IMR-90 (cell line): Measurements from ENCODE around the gene ZNF813. TPM values are rescaled to one million over a fixed set of nuclear protein-coding genes. Genes with fewer than 3 reads are reported as not detected.

Experiments
- ATAC-seq: fragments of 200-7000 bp; cut with Tn5 transposase; 2 replicates; pipeline ENCODE4 v1.9.1; 2020; ENCODE audit warnings: low read depth, mild to moderate bottlenecking, moderate library complexity
- BruUV-seq: library from RNA; stranded (reverse); fragments of 400-500 nt; replicated peaks from 2 replicates; lab custom pipeline; 2021; lab: Mats Ljungman, UMichigan
- CTCF ChIA-PET: fragments of 300-600 bp; formaldehyde crosslinking; extraction: SDS; loops from one replicate; lab custom pipeline; 2021; ENCODE audit warnings: antibody characterized with exemption; lab: Yijun Ruan, JAX
- POLR2A ChIA-PET: fragments of 300-600 bp; sonication (Branson Sonifier 250); formaldehyde crosslinking; loops from one replicate; lab custom pipeline; 2022; ENCODE audit warnings: antibody characterized with exemption; ENCODE audit not compliant: unreplicated experiment; lab: Charles Lee
- DNase-seq: peaks from one replicate; pipeline ENCODE4 v3.0.0; 2013
- H2AFZ ChIP-seq: replicated peaks from 2 replicates; pipeline ENCODE3; 2013; ENCODE audit warnings: low read length, mild to moderate bottlenecking; ENCODE audit not compliant: poor library complexity
- H2AK5ac ChIP-seq: 2 replicates; pipeline ENCODE4 v1.6.1; 2013; ENCODE audit warnings: low read depth, low read length, inconsistent platforms
- H2AK9ac ChIP-seq: replicated peaks from 2 replicates; pipeline ENCODE3; 2013; ENCODE audit warnings: mild to moderate bottlenecking, low read depth, low read length, moderate library complexity; ENCODE audit not compliant: poor library complexity
- H2BK120ac ChIP-seq: 2 replicates; pipeline ENCODE4 v1.6.1; 2013; ENCODE audit warnings: low read depth, low read length, inconsistent platforms
- H2BK15ac ChIP-seq: 3 replicates; pipeline ENCODE4 v1.6.1; 2013; ENCODE audit warnings: low read depth, low read length, inconsistent platforms
- H2BK20ac ChIP-seq: 2 replicates; pipeline ENCODE4 v1.6.1; 2013; ENCODE audit warnings: low read depth, mild to moderate bottlenecking, inconsistent platforms, low read length, moderate library complexity
- H2BK5ac ChIP-seq: 2 replicates; pipeline ENCODE4 v1.6.1; 2013; ENCODE audit warnings: mild to moderate bottlenecking, low read depth, low read length, inconsistent platforms; ENCODE audit not compliant: poor library complexity, severe bottlenecking
- H3K14ac ChIP-seq: replicated peaks from 2 replicates; pipeline ENCODE4 v1.6.1; 2013; ENCODE audit warnings: low read depth, low read length, inconsistent platforms
- H3K18ac ChIP-seq: 2 replicates; pipeline ENCODE4 v1.6.1; 2013; ENCODE audit warnings: low read depth, low read length, control low read depth
- H3K23ac ChIP-seq: 2 replicates; pipeline ENCODE4 v1.6.1; 2013; ENCODE audit warnings: low read depth, low read length, inconsistent platforms
- H3K27ac ChIP-seq: 2 replicates; pipeline ENCODE4 v1.5.1; 2013; ENCODE audit warnings: mild to moderate bottlenecking, control low read depth, low read length; ENCODE audit not compliant: insufficient read depth
- H3K27me3 ChIP-seq: 2 replicates; pipeline ENCODE4 v1.6.1; 2013; ENCODE audit warnings: low read length; ENCODE audit not compliant: control insufficient read depth, insufficient read depth
- H3K36me3 ChIP-seq: 2 replicates; pipeline ENCODE4 v1.6.1; 2013; ENCODE audit warnings: low read length, mixed read lengths; ENCODE audit not compliant: control insufficient read depth, insufficient read depth
- H3K4ac ChIP-seq: 2 replicates; pipeline ENCODE4 v1.6.1; 2013; ENCODE audit warnings: low read depth, low read length, inconsistent platforms
- H3K4me1 ChIP-seq: 2 replicates; pipeline ENCODE4 v1.6.1; 2013; ENCODE audit warnings: low read length, mixed read lengths; ENCODE audit not compliant: control insufficient read depth, insufficient read depth
- H3K4me2 ChIP-seq: 2 replicates; pipeline ENCODE4 v1.6.1; 2013; ENCODE audit warnings: low read depth, mild to moderate bottlenecking, control low read depth, low read length, moderate library complexity
- H3K4me3 ChIP-seq: 2 replicates; pipeline ENCODE4 v1.5.1; 2013; ENCODE audit warnings: low read depth, mild to moderate bottlenecking, control low read depth, low read length, moderate library complexity; ENCODE audit not compliant: insufficient read depth
- H3K56ac ChIP-seq: 2 replicates; pipeline ENCODE4 v1.6.1; 2013; ENCODE audit warnings: low read length, inconsistent platforms; ENCODE audit not compliant: insufficient read depth; ENCODE audit errors: extremely low read depth
- H3K79me1 ChIP-seq, 2 experiments: 2 replicates each; pipeline ENCODE4 v1.6.1; 2013; ENCODE audit warnings: low read length in 2 of 2, inconsistent platforms in 1 of 2, low read depth in 1 of 2
- H3K9ac ChIP-seq: 2 replicates; pipeline ENCODE4 v1.6.1; 2013; ENCODE audit warnings: low read depth, low read length, control low read depth
- H3K9me1 ChIP-seq: 2 replicates; pipeline ENCODE4 v1.6.1; 2013; ENCODE audit warnings: low read length, inconsistent platforms; ENCODE audit not compliant: insufficient read depth
- H3K9me3 ChIP-seq: 2 replicates; pipeline ENCODE4 v1.6.1; 2013; ENCODE audit warnings: low read length; ENCODE audit not compliant: control insufficient read depth, insufficient read depth
- H4K20me1 ChIP-seq: 2 replicates; pipeline ENCODE4 v1.6.1; 2013; ENCODE audit warnings: low read length, inconsistent platforms; ENCODE audit not compliant: insufficient read depth
- H4K5ac ChIP-seq: 2 replicates; pipeline ENCODE4 v1.6.1; 2013; ENCODE audit warnings: mild to moderate bottlenecking, low read depth, low read length, control low read depth
- H4K8ac ChIP-seq, 2 experiments: 2 replicates each; pipeline ENCODE4 v1.6.1; 2013; ENCODE audit warnings: low read depth in 2 of 2, low read length in 2 of 2, control low read depth in 1 of 2, inconsistent platforms in 1 of 2
- H4K91ac ChIP-seq: 2 replicates; pipeline ENCODE4 v1.6.1; 2013; ENCODE audit warnings: low read depth, low read length, inconsistent platforms; ENCODE audit not compliant: insufficient read depth
- BHLHE40 ChIP-seq: fragments of 150-350 bp; IDR thresholded peaks from 2 replicates; pipeline ENCODE4 v1.6.1; 2016; ENCODE audit warnings: mild to moderate bottlenecking, low read depth, low read length
- CEBPB ChIP-seq: IDR thresholded peaks from 2 replicates; pipeline ENCODE4 v1.6.1; 2012; ENCODE audit warnings: low read depth, low read length, improper control_type of control experiment
- ELK1 ChIP-seq: fragments of 150-350 bp; IDR thresholded peaks from 2 replicates; pipeline ENCODE4 v1.6.1; 2016; ENCODE audit warnings: low read depth, mild to moderate bottlenecking, low read length, moderate library complexity, borderline replicate concordance
- MAFK ChIP-seq: IDR thresholded peaks from 2 replicates; pipeline ENCODE4 v1.6.1; 2012; ENCODE audit warnings: low read depth, low read length, improper control_type of control experiment
- MAZ ChIP-seq: IDR thresholded peaks from 2 replicates; pipeline ENCODE4 v1.6.1; 2012; ENCODE audit warnings: low read depth, mild to moderate bottlenecking, low read length, improper control_type of control experiment, moderate library complexity, borderline replicate concordance
- MXI1 ChIP-seq: IDR thresholded peaks from 2 replicates; pipeline ENCODE4 v1.6.1; 2012; ENCODE audit warnings: low read depth, mild to moderate bottlenecking, low read length, moderate library complexity, borderline replicate concordance
- NFE2L2 ChIP-seq: fragments of 150-350 bp; IDR thresholded peaks from 2 replicates; pipeline ENCODE4 v1.6.1; 2016; ENCODE audit warnings: low read depth, mild to moderate bottlenecking, low read length
- POLR2A ChIP-seq: IDR thresholded peaks from 2 replicates; pipeline ENCODE4 v1.6.1; 2012; ENCODE audit warnings: mild to moderate bottlenecking, low read depth, low read length
- RAD21 ChIP-seq: IDR thresholded peaks from 2 replicates; pipeline ENCODE4 v1.6.1; 2012; ENCODE audit warnings: low read length, improper control_type of control experiment
- RCOR1 ChIP-seq: IDR thresholded peaks from 2 replicates; pipeline ENCODE4 v1.6.1; 2012; ENCODE audit warnings: mild to moderate bottlenecking, low read length, improper control_type of control experiment; ENCODE audit not compliant: insufficient replicate concordance
- RFX5 ChIP-seq: IDR thresholded peaks from 2 replicates; pipeline ENCODE4 v1.8.0; 2012; ENCODE audit warnings: low read depth, mild to moderate bottlenecking, low read length, moderate library complexity
- SMC3 ChIP-seq: fragments of 150-350 bp; IDR thresholded peaks from 2 replicates; pipeline ENCODE4 v1.6.1; 2016; ENCODE audit warnings: low read depth, mild to moderate bottlenecking, antibody characterized with exemption, low read length, moderate library complexity
- USF2 ChIP-seq: fragments of 150-350 bp; IDR thresholded peaks from 2 replicates; pipeline ENCODE4 v1.6.1; 2017; ENCODE audit warnings: mild to moderate bottlenecking, antibody characterized with exemption, low read length, low read depth
- WGBS, 2 experiments: methylation state at CpG; one replicate each; pipeline versions ENCODE4 v1.1.5 to v1.1.7; 2013; ENCODE audit warnings: missing lambda C conversion rate in 2 of 2; ENCODE audit not compliant: insufficient read length in 1 of 2; ENCODE audit errors: extremely low coverage in 2 of 2; 5-methylcytosine and 5-hydroxymethylcytosine counted together
- dilution Hi-C: fragments of 300-500 bp; cut with HindIII; formaldehyde crosslinking; loops from one replicate; pipeline ENCODE4 v1.14.3; 2018; ENCODE audit warnings: low sequenced_read_pairs; ENCODE audit not compliant: unreplicated experiment
- in situ Hi-C: fragments of 300-500 bp; cut with MboI; formaldehyde crosslinking; loops from 3 replicates; pipeline ENCODE4 v1.14.3; 2019; ENCODE audit warnings: low sequenced_read_pairs, inconsistent platforms, mixed read lengths
- intact Hi-C: fragments of 100-400 bp; cut with micrococcal nuclease; formaldehyde crosslinking; loops from 2 replicates; pipeline ENCODE4 v1.10.0; 2022
- polyA plus RNA-seq, 3 experiments: library from polyadenylated mRNA; depleted of rRNA; stranded (reverse); fragments of >200 nt; gene quantifications; 2 replicates each; pipeline ENCODE4 v1.2.3, GENCODE V29; 2012; ENCODE audit warnings: low replicate concordance in 1 of 3
- total RNA-seq: library from RNA; depleted of rRNA; stranded (reverse); fragments of >200 nt; gene quantifications from 2 replicates; pipeline ENCODE4 v1.2.3, GENCODE V29; 2012

Gene ZNF813
- total and polyA plus RNA-seq, 2 of the 4 experiments (the other 2 are of a cell fraction) = 0.82 to 3.4 TPM

- Histone ChIP-seq H3K27me3 (no peaks in the 10 kb centered on the region), H3K56ac (peak overlapping the region; percentile 54; the same call in 1 of the 2 replicates), H3K4me2 (peak overlapping the region; percentile 83), H4K20me1 (no peaks in the 10 kb centered on the region), H3K18ac (no peak overlapping the region), H2BK20ac (no peak overlapping the region), H2AFZ (peak overlapping the region; percentile 99), H2AK5ac (no peak overlapping the region), H4K91ac (peak overlapping the region; percentile 35; the same call in 1 of the 2 replicates), H3K23ac (no peak overlapping the region), H2BK15ac (no peak overlapping the region), H3K79me1 (peaks cover 7% of the 10 kb centered on the region in 2 experiments), H4K5ac (peak overlapping the region; percentile 42), H3K9ac (peak overlapping the region; percentile 33; the same call in 1 of the 2 replicates), H3K9me3 (no peaks in the 10 kb centered on the region; the same call in 1 of the 2 replicates), H3K4me3 (peak overlapping the region; percentile 69), H2AK9ac (peak overlapping the region; percentile 48), H3K4ac (peak overlapping the region; percentile 79), H3K14ac (peak overlapping the region; percentile 61), H3K4me1 (peaks cover 3% of the 10 kb centered on the region; the same call in 1 of the 2 replicates), H3K36me3 (no peaks in the 10 kb centered on the region), H2BK120ac (no peak overlapping the region), H2BK5ac (peak overlapping the region; percentile 7), H4K8ac (peak overlapping the region; percentile 91 to 98), H3K9me1 (0 out of 2 replicates have a peak, but pooled peaks cover 4% of the 10 kb centered on the region), H3K27ac (peak overlapping the region; percentile 25)
- in situ Hi-C loops (no loop called here), intact Hi-C loops (no loop called here), dilution Hi-C loops (no loop called here)
- WGBS, 2 experiments = 1% methylated on average over 12 of the region's 46 CpGs; no CpG with 5 or more reads in 1 of the 2 experiments
- CTCF ChIA-PET = interaction anchor here (0.7 kb wide), 1 partner anchor 63 kb away, joined by 3 read pairs; no protein-coding TSS in a partner anchor
- no TSS peak for BruUV-seq
- peak; percentile 98 for DNase-seq
- ATAC-seq = peak; percentile 99
- POLR2A ChIA-PET = interaction anchor here (0.6 kb wide), 1 partner anchor 86 kb away, joined by 3 read pairs; no protein-coding TSS in a partner anchor
- TF ChIP-seq NFE2L2 (no peak), MAFK (no peak), CEBPB (no peak), BHLHE40 (0 out of 2 replicates have a peak, but pooled peaks have one; percentile 4), MAZ (peak; percentile 7; the same call in 1 of the 2 replicates), SMC3 (no peak), USF2 (peak; percentile 62; the same call in 1 of the 2 replicates), MXI1 (peak; percentile 89), RFX5 (no peak), RAD21 (no peak), POLR2A (no peak), RCOR1 (no peak), ELK1 (no peak)
These were observed 53.2 kb downstream of the ZNF813 start for GRCh38 chr19:53520547-53521372.
